Astrocyte (in vitro differentiated cells and primary cell): Measurements from ENCODE around the gene FBN1. TPM values are rescaled to one million over a fixed set of nuclear protein-coding genes. Genes with fewer than 3 reads are reported as not detected.
A peak's percentile ranks its signal among the peaks of the same experiment; 100 is the strongest.

Experiments
- DNase-seq: peaks from one replicate; pipeline ENCODE4 v3.0.0-alpha.2; 2010; ENCODE audit warnings: low read depth
- FAIRE-seq: peaks from 2 replicates; lab custom pipeline; 2011; peaks lifted over from hg19 to GRCh38; lab: Jason Lieb, UNC
- H2AFZ ChIP-seq: 2 replicates; pipeline ENCODE4 v1.6.0; 2012; ENCODE audit warnings: low read depth, low read length, inconsistent platforms
- H3K27ac ChIP-seq: 2 replicates; pipeline ENCODE4 v1.5.1; 2011; ENCODE audit warnings: low read depth, low read length, inconsistent platforms
- H3K27me3 ChIP-seq: 2 replicates; pipeline ENCODE4 v1.6.0; 2011; ENCODE audit warnings: low read length, inconsistent platforms; ENCODE audit not compliant: insufficient read depth
- H3K36me3 ChIP-seq: 2 replicates; pipeline ENCODE4 v1.5.1; 2011; ENCODE audit warnings: low read length, inconsistent platforms; ENCODE audit not compliant: insufficient read depth
- H3K4me1 ChIP-seq: 2 replicates; pipeline ENCODE4 v1.5.1; 2011; ENCODE audit warnings: low read length, inconsistent platforms; ENCODE audit not compliant: insufficient read depth
- H3K4me2 ChIP-seq: 2 replicates; pipeline ENCODE4 v1.6.0; 2012; ENCODE audit warnings: low read length, inconsistent platforms
- H3K4me3 ChIP-seq: 2 replicates; pipeline ENCODE4 v1.5.1; 2011; ENCODE audit warnings: low read depth, mild to moderate bottlenecking, low read length, inconsistent platforms; ENCODE audit not compliant: insufficient read depth
- H3K79me2 ChIP-seq: 2 replicates; pipeline ENCODE4 v1.6.0; 2012; ENCODE audit warnings: mild to moderate bottlenecking, low read length, inconsistent platforms; ENCODE audit not compliant: insufficient read depth
- H3K9ac ChIP-seq: 2 replicates; pipeline ENCODE4 v1.6.0; 2012; ENCODE audit warnings: mild to moderate bottlenecking, low read length, inconsistent platforms
- H3K9me3 ChIP-seq: 2 replicates; pipeline ENCODE4 v1.5.1; 2012; ENCODE audit warnings: low read depth, mild to moderate bottlenecking, low read length, inconsistent platforms; ENCODE audit not compliant: insufficient read depth
- H4K20me1 ChIP-seq: 2 replicates; pipeline ENCODE4 v1.6.0; 2012; ENCODE audit warnings: low read length, inconsistent platforms; ENCODE audit not compliant: insufficient read depth
- H3K27ac Mint-ChIP-seq: one replicate; pipeline ENCODE4 v1.8.0; 2021; ENCODE audit warnings: mild to moderate bottlenecking, mixed read lengths; ENCODE audit not compliant: unreplicated experiment
- H3K27me3 Mint-ChIP-seq: one replicate; pipeline ENCODE4 v1.8.0; 2021; ENCODE audit warnings: low read depth, mixed read lengths; ENCODE audit not compliant: unreplicated experiment
- H3K36me3 Mint-ChIP-seq: one replicate; pipeline ENCODE4 v1.8.0; 2021; ENCODE audit warnings: low read depth, mixed read lengths; ENCODE audit not compliant: unreplicated experiment
- H3K4me1 Mint-ChIP-seq: one replicate; pipeline ENCODE4 v1.8.0; 2021; ENCODE audit warnings: low read depth, mixed read lengths; ENCODE audit not compliant: unreplicated experiment
- H3K4me3 Mint-ChIP-seq: one replicate; pipeline ENCODE4 v1.8.0; 2021; ENCODE audit warnings: mild to moderate bottlenecking, moderate library complexity, mixed read lengths; ENCODE audit not compliant: unreplicated experiment
- H3K9me3 Mint-ChIP-seq: one replicate; pipeline ENCODE4 v1.8.0; 2021; ENCODE audit warnings: mild to moderate bottlenecking, mixed read lengths; ENCODE audit not compliant: unreplicated experiment
- EZH2 ChIP-seq: IDR thresholded peaks from 2 replicates; pipeline ENCODE4 v1.6.1; 2012; ENCODE audit warnings: mild to moderate bottlenecking, low read length, inconsistent platforms; ENCODE audit not compliant: insufficient read depth
- total RNA-seq: library from RNA; stranded (reverse); gene quantifications from 2 replicates; pipeline ENCODE4 v1.2.1, GENCODE V29; 2021
- TF ChIP-seq, protein P1 (sequence below): IDR thresholded peaks from 2 replicates; pipeline ENCODE4 v1.5.1; 2011; ENCODE audit warnings: low read depth, mild to moderate bottlenecking, inconsistent platforms, low read length, moderate library complexity; ENCODE audit not compliant: insufficient read depth

The FBN1 gene
- total RNA-seq, 1 donor from 2014 or later = 210 TPM

DNA sequence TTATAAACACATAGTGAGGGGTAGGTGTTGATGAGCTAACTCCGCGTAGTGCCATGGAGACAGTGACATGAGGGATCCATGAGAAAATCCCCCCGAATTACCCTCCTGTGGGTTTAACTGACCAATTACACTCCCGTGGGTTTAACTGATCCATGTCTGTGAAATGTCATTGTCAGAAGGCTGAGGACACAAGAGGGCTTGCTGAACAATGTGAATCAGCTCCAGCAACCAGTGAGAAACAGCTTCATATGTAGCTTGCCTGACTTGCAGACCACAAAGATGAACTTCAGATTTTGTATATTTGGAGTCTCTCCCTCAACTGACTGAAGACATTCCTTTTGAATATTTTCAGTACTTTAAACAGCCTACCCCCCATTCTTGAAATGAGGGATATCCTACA is 144.9 kb downstream of the FBN1 start:
- Histone ChIP-seq H2AFZ (no peak overlapping the region), H3K27me3 (no peaks in the 10 kb centered on the region), H4K20me1 (no peaks in the 10 kb centered on the region), H3K79me2 (peaks cover 3% of the 10 kb centered on the region), H3K27ac (no peak overlapping the region), H3K4me2 (no peak overlapping the region), H3K36me3 (peaks cover 88% of the 10 kb centered on the region), H3K9ac (no peak overlapping the region), H3K4me1 (no peaks in the 10 kb centered on the region), H3K9me3 (no peaks in the 10 kb centered on the region), H3K4me3 (no peak overlapping the region)
- FAIRE-seq (no peak), DNase-seq (peak; percentile 34)
- no peak overlapping the region for H3K4me3 Mint-ChIP-seq
- H3K4me1 Mint-ChIP-seq = no peaks in the 10 kb centered on the region
- H3K27me3 Mint-ChIP-seq = no peaks in the 10 kb centered on the region
- TF ChIP-seq, protein P1, sequence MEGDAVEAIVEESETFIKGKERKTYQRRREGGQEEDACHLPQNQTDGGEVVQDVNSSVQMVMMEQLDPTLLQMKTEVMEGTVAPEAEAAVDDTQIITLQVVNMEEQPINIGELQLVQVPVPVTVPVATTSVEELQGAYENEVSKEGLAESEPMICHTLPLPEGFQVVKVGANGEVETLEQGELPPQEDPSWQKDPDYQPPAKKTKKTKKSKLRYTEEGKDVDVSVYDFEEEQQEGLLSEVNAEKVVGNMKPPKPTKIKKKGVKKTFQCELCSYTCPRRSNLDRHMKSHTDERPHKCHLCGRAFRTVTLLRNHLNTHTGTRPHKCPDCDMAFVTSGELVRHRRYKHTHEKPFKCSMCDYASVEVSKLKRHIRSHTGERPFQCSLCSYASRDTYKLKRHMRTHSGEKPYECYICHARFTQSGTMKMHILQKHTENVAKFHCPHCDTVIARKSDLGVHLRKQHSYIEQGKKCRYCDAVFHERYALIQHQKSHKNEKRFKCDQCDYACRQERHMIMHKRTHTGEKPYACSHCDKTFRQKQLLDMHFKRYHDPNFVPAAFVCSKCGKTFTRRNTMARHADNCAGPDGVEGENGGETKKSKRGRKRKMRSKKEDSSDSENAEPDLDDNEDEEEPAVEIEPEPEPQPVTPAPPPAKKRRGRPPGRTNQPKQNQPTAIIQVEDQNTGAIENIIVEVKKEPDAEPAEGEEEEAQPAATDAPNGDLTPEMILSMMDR = no peak
- no peak for TF ChIP-seq EZH2
- H3K27ac Mint-ChIP-seq = no peak overlapping the region
- H3K36me3 Mint-ChIP-seq = peaks cover 32% of the 10 kb centered on the region
- H3K9me3 Mint-ChIP-seq = no peaks in the 10 kb centered on the region

DNA sequence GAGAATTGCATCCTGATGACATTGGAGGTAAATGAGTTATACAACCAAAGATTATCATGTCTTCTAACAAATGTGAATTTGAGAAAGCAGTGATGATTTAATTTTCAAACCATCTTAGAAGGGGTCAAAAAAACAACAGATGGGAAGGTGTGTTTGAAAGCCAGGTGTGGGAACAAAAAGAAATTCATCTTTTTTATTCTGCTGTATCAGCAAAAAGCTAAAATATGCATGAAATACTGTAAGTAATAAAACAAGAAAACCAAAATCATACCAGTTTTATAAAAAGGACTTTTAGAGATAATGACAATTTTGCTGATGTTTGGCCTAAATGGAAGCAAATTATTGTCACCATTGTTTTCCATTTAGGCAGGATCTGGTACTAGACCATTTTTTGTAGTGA is 145.5 kb downstream of the FBN1 start:
- Histone ChIP-seq H3K9ac (no peak overlapping the region), H3K27ac (no peak overlapping the region), H3K9me3 (no peaks in the 10 kb centered on the region)

GRCh38 chr15:48498828-48499227 is 146.7 kb downstream of the FBN1 start:
- Histone ChIP-seq H2AFZ (no peak overlapping the region), H3K4me3 (no peak overlapping the region), H3K9ac (no peak overlapping the region), H3K9me3 (no peaks in the 10 kb centered on the region), H3K36me3 (peaks cover 87% of the 10 kb centered on the region), H3K4me2 (no peak overlapping the region), H4K20me1 (no peaks in the 10 kb centered on the region), H3K79me2 (peaks cover 3% of the 10 kb centered on the region), H3K27me3 (no peaks in the 10 kb centered on the region), H3K27ac (no peak overlapping the region), H3K4me1 (peaks cover 14% of the 10 kb centered on the region)
- no peak for DNase-seq
- FAIRE-seq = no peak
- no peak overlapping the region for H3K27ac Mint-ChIP-seq
- TF ChIP-seq EZH2 = no peak
- TF ChIP-seq, protein P1 = no peak
- H3K4me1 Mint-ChIP-seq = peaks cover 12% of the 10 kb centered on the region
- H3K4me3 Mint-ChIP-seq = no peak overlapping the region
- H3K36me3 Mint-ChIP-seq = peaks cover 27% of the 10 kb centered on the region
- no peaks in the 10 kb centered on the region for H3K9me3 Mint-ChIP-seq
- H3K27me3 Mint-ChIP-seq = no peaks in the 10 kb centered on the region

More for the DNA sequence above, 145.5 kb downstream of the FBN1 start:
- Mint-ChIP-seq H3K27me3 (no peaks in the 10 kb centered on the region), H3K36me3 (peaks cover 32% of the 10 kb centered on the region), H3K4me3 (no peak overlapping the region), H3K9me3 (no peaks in the 10 kb centered on the region), H3K27ac (no peak overlapping the region), H3K4me1 (peaks cover under 1% of the 10 kb centered on the region)
- H3K27me3 ChIP-seq = no peaks in the 10 kb centered on the region
- H3K36me3 ChIP-seq = peaks cover 88% of the 10 kb centered on the region
- H3K4me2 ChIP-seq = no peak overlapping the region
- H4K20me1 ChIP-seq = no peaks in the 10 kb centered on the region
- TF ChIP-seq EZH2 = no peak
- TF ChIP-seq, protein P1 = no peak
- H3K4me3 ChIP-seq = no peak overlapping the region
- FAIRE-seq (peak; percentile 45), DNase-seq (no peak)
- H2AFZ ChIP-seq = no peak overlapping the region
- peaks cover 2% of the 10 kb centered on the region for H3K4me1 ChIP-seq
- peaks cover 3% of the 10 kb centered on the region for H3K79me2 ChIP-seq
